Activated T-cell treated with anti-CD3 and anti-CD28 coated beads, Interleukin-2, amount 50 U/mL, for 72 hours (primary cell): ENCODE results near the gene MMP24. TPM values are rescaled to one million over a fixed set of nuclear protein-coding genes. Genes with fewer than 3 reads are reported as not detected.
A peak's percentile ranks its signal among the peaks of the same experiment; 100 is the strongest.
"Not testable (repeated sequence)": the region's sequence is repeated elsewhere in the genome, so short reads cannot be mapped to it uniquely, and the experiment has no call there.

Source experiments
- ATAC-seq, 2 donors: fragments of 150-1000 bp; cut with Tn5 transposase; replicated peaks in 1 of 2; 2 replicates each; pipeline ENCODE4 v1.10.0; 2021; ENCODE audit warnings: moderate library complexity in 2 of 2, mild to moderate bottlenecking in 1 of 2
- DNase-seq, 2 donors: peaks; one replicate each; pipeline ENCODE4 v3.0.0; 2021 to 2022; ENCODE audit warnings: mixed read lengths in 1 of 2
- H3K27ac Mint-ChIP-seq: one replicate; pipeline ENCODE4 v1.8.0; 2022; ENCODE audit warnings: mild to moderate bottlenecking, moderate library complexity, mixed read lengths
- H3K27me3 Mint-ChIP-seq: one replicate; pipeline ENCODE4 v1.8.0; 2022; ENCODE audit warnings: low read depth, mixed read lengths
- H3K36me3 Mint-ChIP-seq, 2 donors: one replicate each; pipeline ENCODE4 v1.8.0; 2022; ENCODE audit warnings: mixed read lengths in 2 of 2, mild to moderate bottlenecking in 1 of 2; ENCODE audit not compliant: insufficient read depth in 2 of 2
- H3K4me1 Mint-ChIP-seq: one replicate; pipeline ENCODE4 v1.8.0; 2022; ENCODE audit warnings: low read depth, mixed read lengths
- H3K4me3 Mint-ChIP-seq, 2 donors: one replicate each; pipeline ENCODE4 v1.8.0; 2022; ENCODE audit warnings: mild to moderate bottlenecking in 2 of 2, mixed read lengths in 2 of 2, moderate library complexity in 2 of 2
- H3K9me3 Mint-ChIP-seq, 2 donors: one replicate each; pipeline ENCODE4 v1.8.0; 2022; ENCODE audit warnings: mixed read lengths in 2 of 2
- total RNA-seq, 2 donors: library from RNA; stranded (reverse); gene quantifications; one replicate each; pipeline ENCODE4 v1.2.3, GENCODE V29; 2022

Gene MMP24
- total RNA-seq, 2 donors from 2014 or later = not detected

- Mint-ChIP-seq H3K27me3 (no peaks in the 10 kb centered on the region), H3K27ac (no peak overlapping the region), H3K4me1 (no peaks in the 10 kb centered on the region), H3K36me3 (peaks cover 6 to 16% of the 10 kb centered on the region in 2 donors), H3K9me3 (peaks cover 2% of the 10 kb centered on the region in 2 donors), H3K4me3 (no peak overlapping the region)
- ATAC-seq (no peak), DNase-seq (no peak)
Measured at GRCh38 chr20:35196313-35196712, 30.2 kb upstream of the MMP24 start.

DNA sequence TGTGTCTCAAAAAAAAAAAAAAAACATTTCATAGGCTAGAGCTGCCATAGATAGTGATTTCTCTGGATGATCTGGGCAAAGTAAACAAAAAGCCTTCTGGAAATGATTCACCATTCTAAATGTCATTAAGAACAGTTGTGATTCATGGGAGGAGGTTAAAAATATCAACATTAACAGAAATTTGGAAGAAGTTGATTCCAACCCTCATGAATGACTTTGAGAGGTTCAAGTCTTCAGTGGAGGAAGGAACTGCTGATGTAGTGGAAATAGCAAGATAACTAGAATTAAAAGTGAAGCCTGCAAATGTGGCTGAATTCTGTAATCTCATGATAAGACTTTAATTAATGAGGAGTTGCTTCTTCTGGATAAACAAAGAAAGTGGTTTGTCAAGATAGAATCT, 26.8 kb upstream of the MMP24 start:
- Mint-ChIP-seq H3K36me3 (peaks cover 4 to 17% of the 10 kb centered on the region in 2 donors), H3K27ac (no peak overlapping the region), H3K4me1 (no peaks in the 10 kb centered on the region), H3K27me3 (no peaks in the 10 kb centered on the region), H3K4me3 (no peak overlapping the region), H3K9me3 (peaks cover 0 to 2% of the 10 kb centered on the region in 2 donors)
- no peak for DNase-seq
- ATAC-seq = no peak

GRCh38 chr20:35200267-35200666, 26.2 kb upstream of the MMP24 start:
- no peak overlapping the region for H3K27ac Mint-ChIP-seq
- H3K27me3 Mint-ChIP-seq = no peaks in the 10 kb centered on the region
- H3K9me3 Mint-ChIP-seq = peaks cover 0 to 2% of the 10 kb centered on the region in 2 donors
- no peaks in the 10 kb centered on the region for H3K4me1 Mint-ChIP-seq
- no peak for ATAC-seq
- H3K4me3 Mint-ChIP-seq = no peak overlapping the region
- peaks cover 2 to 13% of the 10 kb centered on the region in 2 donors for H3K36me3 Mint-ChIP-seq
- no peak for DNase-seq

DNA sequence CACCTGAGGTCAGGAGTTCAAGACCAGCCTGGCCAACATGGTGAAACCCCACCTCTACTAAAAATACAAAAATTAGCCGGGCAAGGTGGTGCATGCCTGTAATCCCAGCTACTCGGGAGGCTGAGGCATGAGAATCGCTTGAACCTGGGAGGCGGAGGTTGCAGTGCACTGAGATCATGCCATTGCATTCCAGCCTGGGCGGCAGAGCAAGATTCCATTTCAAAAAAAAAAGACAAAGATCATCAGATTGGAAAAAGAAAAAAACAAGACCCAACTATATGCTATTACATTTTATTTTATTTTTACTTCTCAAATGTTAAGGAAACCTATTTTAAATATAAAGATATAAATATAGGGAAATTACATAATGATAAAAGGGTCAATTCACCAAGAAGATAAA, 25.0 kb upstream of the MMP24 start:
- H3K4me1 Mint-ChIP-seq, ATAC-seq, H3K27me3 Mint-ChIP-seq, H3K27ac Mint-ChIP-seq, H3K4me3 Mint-ChIP-seq, DNase-seq, H3K9me3 Mint-ChIP-seq: not testable (repeated sequence)
- peaks cover 2 to 11% of the 10 kb centered on the region in 2 donors for H3K36me3 Mint-ChIP-seq

GRCh38 chr20:35206802-35207201, 19.7 kb upstream of the MMP24 start:
- Mint-ChIP-seq H3K36me3 (peaks cover 0 to 1% of the 10 kb centered on the region in 2 donors), H3K4me3 (no peak overlapping the region), H3K27ac (no peak overlapping the region), H3K9me3 (no peaks in the 10 kb centered on the region), H3K4me1 (no peaks in the 10 kb centered on the region), H3K27me3 (no peaks in the 10 kb centered on the region)
- DNase-seq (no peak), ATAC-seq (no peak)

- no peaks in the 10 kb centered on the region for H3K36me3 Mint-ChIP-seq
- H3K9me3 Mint-ChIP-seq = no peaks in the 10 kb centered on the region
- no peak overlapping the region for H3K4me3 Mint-ChIP-seq
- peak; percentile 83 for ATAC-seq
- DNase-seq = peak; percentile 76 to 79
- H3K27me3 Mint-ChIP-seq = no peaks in the 10 kb centered on the region
- no peak overlapping the region for H3K27ac Mint-ChIP-seq
- H3K4me1 Mint-ChIP-seq = no peaks in the 10 kb centered on the region
Measured at GRCh38 chr20:35207950-35208611, 18.4 kb upstream of the MMP24 start.

DNA sequence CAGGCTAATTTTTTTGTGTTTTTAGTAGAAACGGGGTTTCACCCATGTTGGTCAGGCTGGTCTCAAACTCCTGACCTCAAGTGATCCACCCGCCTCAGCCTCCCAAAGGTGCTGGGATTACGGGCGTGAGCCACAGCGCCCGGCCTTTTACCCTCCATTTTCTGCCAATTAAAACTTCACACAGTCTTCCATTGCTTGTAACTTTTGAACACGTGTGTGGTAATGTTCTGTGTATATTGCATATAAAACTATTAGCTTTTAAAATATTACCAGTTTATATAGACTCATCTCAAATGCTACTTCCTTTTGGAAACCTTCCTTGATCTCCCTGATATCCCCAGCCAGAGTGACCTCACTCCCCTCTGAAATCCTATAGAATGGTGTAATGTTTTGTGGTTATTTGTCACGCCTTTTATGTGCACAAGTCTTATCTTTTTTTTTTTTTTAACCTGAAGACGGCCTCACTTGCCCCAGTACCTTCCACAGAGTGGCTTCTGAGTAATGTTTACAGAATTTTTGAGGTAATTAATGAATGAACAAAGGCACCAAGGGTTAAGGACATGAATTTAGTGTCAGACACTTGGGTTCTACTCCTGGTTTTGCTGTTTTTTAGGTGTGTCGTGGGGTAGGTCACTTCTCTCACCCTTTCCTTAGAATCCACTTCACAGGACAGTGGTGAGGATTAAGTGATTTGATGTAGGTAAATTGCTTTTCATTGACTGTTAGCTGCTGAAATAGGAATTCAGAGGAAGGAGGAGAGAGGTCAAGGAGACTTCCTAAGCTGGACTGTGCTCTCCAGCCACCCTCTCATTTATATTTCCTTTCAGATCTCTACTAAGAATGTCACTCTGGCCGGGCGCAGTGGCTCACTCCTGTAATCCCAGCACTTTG, 11.2 kb upstream of the MMP24 start:
- Mint-ChIP-seq H3K27ac (no peak overlapping the region), H3K4me3 (no peak overlapping the region), H3K27me3 (no peaks in the 10 kb centered on the region), H3K9me3 (no peaks in the 10 kb centered on the region), H3K36me3 (no peaks in the 10 kb centered on the region), H3K4me1 (no peaks in the 10 kb centered on the region)
- DNase-seq (no peak), ATAC-seq (no peak)

- Mint-ChIP-seq H3K4me3 (no peak overlapping the region), H3K27me3 (no peaks in the 10 kb centered on the region), H3K9me3 (no peaks in the 10 kb centered on the region), H3K36me3 (no peaks in the 10 kb centered on the region), H3K27ac (no peak overlapping the region), H3K4me1 (no peaks in the 10 kb centered on the region)
- DNase-seq (no peak), ATAC-seq (no peak)
Measured at GRCh38 chr20:35216541-35216940, 9.9 kb upstream of the MMP24 start.

- H3K36me3 Mint-ChIP-seq = peaks cover 0 to 7% of the 10 kb centered on the region in 2 donors
- H3K9me3 Mint-ChIP-seq = no peaks in the 10 kb centered on the region
- peaks cover 9% of the 10 kb centered on the region for H3K4me1 Mint-ChIP-seq
- ATAC-seq (no peak), DNase-seq (no peak)
- H3K27me3 Mint-ChIP-seq = peaks cover 39% of the 10 kb centered on the region
- no peak overlapping the region for H3K27ac Mint-ChIP-seq
- no peak overlapping the region for H3K4me3 Mint-ChIP-seq
Measured at GRCh38 chr20:35223941-35224340, 2.5 kb upstream of the MMP24 start.

- peaks cover 0 to 7% of the 10 kb centered on the region in 2 donors for H3K36me3 Mint-ChIP-seq
- DNase-seq (no peak), ATAC-seq (no peak)
- no peak overlapping the region for H3K27ac Mint-ChIP-seq
- H3K9me3 Mint-ChIP-seq = no peaks in the 10 kb centered on the region
- no peak overlapping the region for H3K4me3 Mint-ChIP-seq
- H3K27me3 Mint-ChIP-seq = peaks cover 45% of the 10 kb centered on the region
- H3K4me1 Mint-ChIP-seq = peaks cover 9% of the 10 kb centered on the region
Measured at GRCh38 chr20:35224536-35224935, 2.0 kb upstream of the MMP24 start.

GRCh38 chr20:35225319-35226125, 968 bp upstream of the MMP24 start:
- no peaks in the 10 kb centered on the region for H3K9me3 Mint-ChIP-seq
- H3K27me3 Mint-ChIP-seq = peaks cover 46% of the 10 kb centered on the region
- ATAC-seq = no peak
- H3K4me3 Mint-ChIP-seq = peak overlapping the region; percentile 58 to 72
- H3K36me3 Mint-ChIP-seq = peaks cover 0 to 7% of the 10 kb centered on the region in 2 donors
- H3K4me1 Mint-ChIP-seq = peaks cover 9% of the 10 kb centered on the region
- no peak overlapping the region for H3K27ac Mint-ChIP-seq
- DNase-seq = no peak

DNA sequence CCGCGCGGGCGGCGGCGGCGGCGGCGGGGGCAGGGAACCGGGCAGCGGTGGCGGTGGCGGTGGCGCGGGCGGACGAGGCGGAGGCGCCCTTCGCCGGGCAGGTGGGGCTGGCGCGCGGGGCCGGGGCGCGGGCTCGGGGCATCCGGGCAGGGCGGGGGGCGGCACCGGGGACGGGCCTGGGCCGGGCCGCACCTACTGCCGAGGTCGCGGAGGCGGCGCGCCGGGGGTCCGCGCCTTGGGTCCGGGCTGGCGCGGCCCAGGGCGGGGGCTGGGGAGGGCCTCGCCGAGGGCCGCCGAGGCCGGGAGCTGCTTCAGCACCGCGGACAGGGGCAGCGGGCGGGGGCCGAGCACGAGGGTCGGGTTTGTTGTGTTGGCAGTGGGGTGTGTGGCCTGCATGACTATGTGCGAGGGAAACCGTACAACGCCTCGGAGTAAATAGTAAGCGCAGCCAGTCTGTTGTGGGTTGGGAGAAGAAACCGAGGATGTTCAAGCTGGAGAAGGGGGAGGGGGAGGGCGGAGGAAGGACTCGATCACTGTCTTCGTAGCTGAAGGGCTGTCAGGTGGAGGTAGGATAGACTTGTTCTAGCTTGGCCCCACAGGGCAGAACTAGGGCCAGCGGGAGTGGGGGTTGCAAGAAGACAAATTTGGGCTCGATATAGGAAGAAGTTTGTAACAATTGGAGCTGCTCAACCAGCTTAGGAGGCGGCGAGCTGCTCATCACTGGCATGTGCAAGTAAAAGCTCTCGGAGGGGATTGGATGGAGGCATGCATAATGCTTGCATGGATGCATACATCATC, 593 bp downstream of the MMP24 start:
- H3K4me3 Mint-ChIP-seq = peak overlapping the region; percentile 71 to 76
- H3K36me3 Mint-ChIP-seq = peaks cover 0 to 7% of the 10 kb centered on the region in 2 donors
- ATAC-seq (peak; percentile 76 to 80), DNase-seq (peak; percentile 62 to 67)
- H3K9me3 Mint-ChIP-seq = no peaks in the 10 kb centered on the region
- H3K27ac Mint-ChIP-seq = no peak overlapping the region
- peaks cover 9% of the 10 kb centered on the region for H3K4me1 Mint-ChIP-seq
- H3K27me3 Mint-ChIP-seq = peaks cover 46% of the 10 kb centered on the region
